Kidney tubule cell (primary cell): ENCODE data around the gene SLC38A5.

Source experiments
- DNase-seq: peaks from one replicate; pipeline ENCODE4 v3.0.0-alpha.2; 2018; ENCODE audit warnings: low spot score

SLC38A5 gene

GRCh38 chrX:48491809-48492208 is 21.7 kb upstream of the SLC38A5 start:
- DNase-seq: no peak

- peak; percentile 59 for DNase-seq
These were observed 20.6 kb upstream of the SLC38A5 start for GRCh38 chrX:48490661-48491060.

GRCh38 chrX:48489892-48490291 is 19.8 kb upstream of the SLC38A5 start:
- no peak for DNase-seq

- no peak for DNase-seq
These were observed 19.2 kb upstream of the SLC38A5 start for GRCh38 chrX:48489296-48489695.

GRCh38 chrX:48488034-48488433 is 18.0 kb upstream of the SLC38A5 start:
- DNase-seq: no peak

- peak; percentile 96 for DNase-seq
These were observed 17.3 kb upstream of the SLC38A5 start for GRCh38 chrX:48487362-48487798.

GRCh38 chrX:48482526-48482925 is 12.5 kb upstream of the SLC38A5 start:
- DNase-seq: no peak

- no peak for DNase-seq
These were observed 10.5 kb upstream of the SLC38A5 start for GRCh38 chrX:48480583-48480982.

GRCh38 chrX:48480142-48480541 is 10.1 kb upstream of the SLC38A5 start:
- no peak for DNase-seq

- no peak for DNase-seq
These were observed 8.7 kb upstream of the SLC38A5 start for GRCh38 chrX:48478806-48479205.

- DNase-seq: no peak
These were observed 8.1 kb upstream of the SLC38A5 start for GRCh38 chrX:48477960-48478755.

GRCh38 chrX:48476919-48477318 is 6.9 kb upstream of the SLC38A5 start:
- no peak for DNase-seq

- peak; percentile 88 for DNase-seq
These were observed 5.9 kb upstream of the SLC38A5 start, which contains the start of gene FTSJ1 for GRCh38 chrX:48475774-48476577. Gene FTSJ1, plus strand, starts transcription at chrX:48476199. Its CDS starts 1,849 bp downstream, at chrX:48478048.

- peak; percentile 14 for DNase-seq
These were observed 5.2 kb upstream of the SLC38A5 start for GRCh38 chrX:48475296-48475695.

- DNase-seq: no peak
These were observed 4.5 kb upstream of the SLC38A5 start for GRCh38 chrX:48474581-48474980.

GRCh38 chrX:48474127-48474526 is 4.1 kb upstream of the SLC38A5 start:
- DNase-seq: peak; percentile 21

- DNase-seq: no peak
These were observed 3.6 kb upstream of the SLC38A5 start for GRCh38 chrX:48473704-48473990.

- no peak for DNase-seq
These were observed 3.0 kb upstream of the SLC38A5 start for GRCh38 chrX:48472851-48473703.

GRCh38 chrX:48472225-48472624 is 2.2 kb upstream of the SLC38A5 start:
- no peak for DNase-seq

- DNase-seq: no peak
These were observed 1.4 kb upstream of the SLC38A5 start for GRCh38 chrX:48471504-48471903.

- DNase-seq: no peak
These were observed 716 bp upstream of the SLC38A5 start for GRCh38 chrX:48470833-48471118.
